ENCODE results near the gene ZNF598.

ZNF598 gene

DNA sequence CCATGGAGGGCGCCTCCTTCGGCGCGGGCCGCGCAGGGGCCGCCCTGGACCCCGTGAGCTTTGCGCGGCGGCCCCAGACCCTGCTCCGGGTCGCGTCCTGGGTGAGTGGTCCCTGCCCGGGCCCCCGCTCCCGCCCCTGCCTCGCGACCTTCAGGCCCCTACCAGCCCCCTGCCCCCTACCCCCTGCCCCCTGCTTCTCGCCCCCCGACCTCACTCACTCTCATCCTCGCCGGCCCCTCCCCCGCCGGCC lies 19.6 kb downstream of the ZNF598 start:
- no peak for DNase-seq

DNA sequence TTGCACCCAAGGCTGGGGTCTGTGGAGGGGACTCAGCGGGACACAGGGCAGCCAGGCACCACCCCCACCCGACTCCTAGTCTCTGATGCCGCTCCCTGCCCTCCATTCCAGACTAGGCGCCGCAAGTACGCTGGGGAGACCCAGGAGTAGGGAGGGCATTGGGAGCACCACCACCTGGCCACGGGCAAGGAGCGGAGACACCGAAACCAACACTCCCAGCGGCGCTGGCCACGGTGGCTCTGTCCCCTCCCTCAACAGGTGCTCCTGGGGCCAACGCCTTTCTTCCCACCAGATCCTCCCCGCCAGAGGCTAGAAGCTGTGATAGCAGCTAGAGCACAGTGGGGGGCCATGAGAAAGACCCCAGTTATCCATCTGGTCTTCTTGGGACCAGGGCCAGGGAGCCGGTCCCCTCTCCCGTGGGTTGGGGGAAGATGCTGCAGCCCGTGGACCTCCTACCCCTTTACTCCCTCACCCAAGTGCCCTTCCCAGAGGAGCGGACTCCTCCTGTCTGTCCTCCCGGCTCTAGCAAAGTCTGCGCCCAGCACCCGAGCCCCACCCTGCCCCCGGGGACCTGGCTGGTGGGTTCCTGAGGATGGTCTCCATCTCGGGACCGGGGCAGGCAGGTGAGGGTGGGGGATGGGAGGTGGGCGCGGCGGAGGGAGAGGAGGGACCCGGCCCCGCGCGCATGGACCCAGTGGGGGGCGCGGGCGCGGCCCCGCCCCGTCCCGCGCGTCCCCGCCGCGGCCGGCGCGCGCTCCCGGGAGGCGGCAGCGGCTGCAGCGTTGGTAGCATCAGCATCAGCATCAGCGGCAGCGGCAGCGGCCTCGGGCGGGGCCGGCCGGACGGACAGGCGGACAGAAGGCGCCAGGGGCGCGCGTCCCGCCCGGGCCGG lies 20.2 kb downstream of the ZNF598 start, which contains the start of gene SYNGR3:
SYNGR3 (plus strand) TSS at position 762 of the 892 bp plus-strand sequence. CDS start 133 bp downstream, outside the sequence.
- no peak for DNase-seq

DNA sequence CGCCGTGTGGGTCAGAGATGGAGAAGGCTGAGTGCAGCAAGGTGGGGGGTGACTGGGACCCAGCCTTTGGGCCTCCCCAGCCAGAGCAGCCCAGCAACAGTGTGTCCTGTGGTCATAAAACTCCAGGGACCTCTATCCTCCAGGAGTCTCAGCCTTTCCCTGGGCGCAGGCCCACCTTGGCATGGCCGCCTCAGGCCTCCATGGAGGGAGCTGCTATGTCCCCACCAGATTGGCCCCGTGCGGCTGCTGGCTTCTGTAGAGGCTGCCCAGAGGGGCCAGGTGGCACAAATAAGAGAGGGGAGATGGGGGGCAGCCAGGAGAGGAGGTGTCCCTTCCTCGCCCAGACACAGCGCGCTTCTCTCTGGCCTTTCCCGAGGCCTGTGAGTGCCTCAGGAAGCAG lies 22.4 kb downstream of the ZNF598 start:
- DNase-seq = no peak

DNA sequence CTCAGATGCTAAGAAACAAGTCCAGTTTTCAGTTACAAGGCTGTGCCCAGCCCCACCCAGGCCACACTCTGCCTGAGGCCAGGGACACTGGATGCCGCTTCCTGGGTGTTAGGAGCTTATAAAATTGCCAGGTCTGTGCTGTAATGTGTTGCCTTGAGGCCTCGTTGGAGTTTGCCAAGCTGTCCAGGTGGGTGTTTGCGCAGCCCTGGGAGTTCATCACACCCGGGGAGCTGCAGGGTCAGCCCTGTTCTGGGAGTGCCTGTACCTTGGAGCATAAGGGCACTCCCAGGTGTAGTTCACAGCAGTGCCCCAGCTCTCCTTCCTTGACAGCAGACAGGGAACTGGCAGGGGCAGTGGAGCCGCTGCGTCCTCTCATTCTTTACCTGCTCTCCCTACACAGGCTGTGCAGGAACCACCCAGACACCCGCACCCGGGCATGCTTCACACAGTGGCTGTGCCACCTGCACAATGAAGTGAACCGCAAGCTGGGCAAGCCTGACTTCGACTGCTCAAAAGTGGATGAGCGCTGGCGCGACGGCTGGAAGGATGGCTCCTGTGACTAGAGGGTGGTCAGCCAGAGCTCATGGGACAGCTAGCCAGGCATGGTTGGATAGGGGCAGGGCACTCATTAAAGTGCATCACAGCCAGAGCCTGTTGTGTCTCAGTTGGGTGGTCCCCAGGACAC lies 24.0 kb downstream of the ZNF598 start:
- DNase-seq = no peak

DNA sequence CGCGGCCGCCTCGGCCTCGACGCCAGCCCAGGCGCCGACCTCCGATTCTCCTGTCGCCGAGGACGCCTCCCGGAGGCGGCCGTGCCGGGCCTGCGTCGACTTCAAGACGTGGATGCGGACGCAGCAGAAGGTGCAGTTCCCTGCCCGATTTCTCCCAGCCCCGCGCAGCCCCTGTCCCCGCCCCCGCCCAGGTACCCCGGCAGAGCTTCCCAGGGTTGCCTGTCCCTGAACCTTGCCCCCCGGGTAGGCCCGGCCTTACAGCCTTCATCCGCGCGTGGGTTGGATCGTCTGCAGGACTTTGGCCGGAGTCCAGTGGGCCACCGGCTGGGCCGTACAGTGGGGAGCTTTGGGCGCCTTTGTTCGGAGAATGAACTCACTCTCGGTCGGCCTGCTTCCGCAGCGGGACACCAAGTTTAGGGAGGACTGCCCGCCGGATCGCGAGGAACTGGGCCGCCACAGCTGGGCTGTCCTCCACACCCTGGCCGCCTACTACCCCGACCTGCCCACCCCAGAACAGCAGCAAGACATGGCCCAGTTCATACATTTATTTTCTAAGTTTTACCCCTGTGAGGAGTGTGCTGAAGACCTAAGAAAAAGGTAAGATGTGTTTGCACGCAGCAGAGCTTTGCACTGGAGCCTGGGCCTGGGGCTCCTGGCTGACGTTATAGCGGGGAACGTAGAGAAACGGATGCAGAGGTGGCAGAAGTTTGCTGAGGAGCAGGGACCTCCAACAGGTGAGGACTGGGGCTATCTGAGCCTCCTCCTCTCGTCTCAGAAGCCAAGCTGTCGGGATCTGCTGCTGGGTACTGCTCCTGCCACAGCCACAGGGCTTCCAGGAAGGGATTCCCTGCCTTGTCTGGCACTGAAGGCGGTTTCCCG lies 25.0 kb downstream of the ZNF598 start:
- DNase-seq = no peak

DNA sequence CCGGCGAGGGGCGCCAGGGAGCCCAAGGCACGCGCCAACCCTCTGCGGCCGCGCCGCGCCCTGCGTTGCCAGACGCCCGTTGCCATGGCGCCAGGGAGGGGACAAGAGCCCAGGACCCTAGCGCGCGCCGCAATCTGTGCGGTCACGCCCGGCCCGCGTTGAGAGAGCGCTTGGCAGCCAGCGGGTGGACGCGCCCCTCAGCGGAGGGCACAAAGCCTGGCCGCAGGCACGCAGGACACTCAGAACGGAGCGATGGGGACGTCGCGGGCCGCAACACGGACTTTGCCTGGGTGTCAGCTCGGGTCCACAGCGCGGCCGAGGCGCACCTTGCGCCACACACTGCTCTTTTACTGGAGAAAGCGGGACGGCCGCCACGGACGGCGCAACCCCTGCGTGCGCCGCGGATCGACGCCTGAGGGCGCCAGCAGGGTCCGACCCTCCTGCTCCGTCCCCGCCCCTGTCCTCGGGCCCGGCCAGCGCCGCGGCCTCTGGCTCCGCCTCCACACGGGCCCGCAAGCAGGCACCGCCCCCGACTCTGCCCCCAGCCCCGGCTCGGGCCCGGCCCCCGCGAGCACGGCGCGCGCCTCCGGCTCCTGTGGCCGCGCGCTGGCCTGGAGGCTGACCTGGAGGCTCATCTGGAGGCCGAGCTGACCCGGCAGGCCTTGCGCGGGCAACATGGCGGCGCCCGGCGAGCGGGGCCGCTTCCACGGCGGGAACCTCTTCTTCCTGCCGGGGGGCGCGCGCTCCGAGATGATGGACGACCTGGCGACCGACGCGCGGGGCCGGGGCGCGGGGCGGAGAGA lies 25.9 kb downstream of the ZNF598 start, which contains the start of gene GFER:
GFER (plus strand) TSS at position 650 of the 803 bp plus-strand sequence; CDS start at position 676, 26 bp downstream.
- DNase-seq = peak; percentile 18

DNA sequence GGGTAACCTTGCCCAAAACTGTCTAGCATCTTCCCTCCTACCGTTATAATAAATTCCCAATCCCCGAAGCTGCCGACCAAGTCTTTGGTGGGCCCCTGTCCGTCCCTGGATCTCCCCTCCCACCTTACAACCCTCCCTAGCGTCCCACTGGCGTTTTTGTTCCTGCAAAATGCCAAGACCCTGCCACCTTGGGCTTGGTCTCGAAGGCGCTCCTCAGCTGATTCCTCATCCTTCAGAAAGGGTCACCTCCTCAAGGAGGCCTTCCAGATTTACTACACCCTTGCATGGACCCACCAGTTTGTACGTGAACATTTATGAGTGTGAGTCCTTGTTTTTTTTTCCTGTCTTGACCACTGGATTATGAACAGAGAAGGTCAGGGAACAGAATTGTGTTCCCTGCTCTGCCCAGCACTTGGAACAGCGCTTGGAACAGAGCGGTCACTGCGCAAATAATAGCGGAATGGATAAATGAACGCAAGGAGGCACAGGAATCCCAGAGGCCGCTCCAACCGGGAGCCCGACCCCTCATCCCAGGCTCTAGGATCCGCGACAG lies 26.6 kb downstream of the ZNF598 start:
- DNase-seq = no peak

DNA sequence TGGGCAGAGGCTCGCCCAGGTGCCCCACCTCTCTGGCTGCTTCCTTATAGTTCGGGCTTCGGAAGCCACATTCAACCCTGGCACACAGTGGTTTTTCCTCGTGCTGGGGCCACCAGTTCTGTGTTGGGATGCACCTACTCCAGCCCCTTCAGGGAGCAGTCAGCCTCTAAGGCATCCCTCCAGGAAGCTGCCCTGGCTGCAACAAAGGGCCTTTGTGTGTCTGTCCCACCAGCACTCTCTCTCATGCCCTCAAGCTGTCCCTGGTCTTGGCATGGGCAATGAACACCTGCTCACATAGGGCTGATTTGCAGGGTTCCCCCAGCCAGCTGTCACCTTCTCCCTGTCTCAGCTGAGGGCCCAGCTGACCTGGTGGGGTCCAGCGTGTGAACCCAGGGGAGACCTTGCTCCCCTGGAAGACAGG lies 27.6 kb downstream of the ZNF598 start:
- DNase-seq = no peak

DNA sequence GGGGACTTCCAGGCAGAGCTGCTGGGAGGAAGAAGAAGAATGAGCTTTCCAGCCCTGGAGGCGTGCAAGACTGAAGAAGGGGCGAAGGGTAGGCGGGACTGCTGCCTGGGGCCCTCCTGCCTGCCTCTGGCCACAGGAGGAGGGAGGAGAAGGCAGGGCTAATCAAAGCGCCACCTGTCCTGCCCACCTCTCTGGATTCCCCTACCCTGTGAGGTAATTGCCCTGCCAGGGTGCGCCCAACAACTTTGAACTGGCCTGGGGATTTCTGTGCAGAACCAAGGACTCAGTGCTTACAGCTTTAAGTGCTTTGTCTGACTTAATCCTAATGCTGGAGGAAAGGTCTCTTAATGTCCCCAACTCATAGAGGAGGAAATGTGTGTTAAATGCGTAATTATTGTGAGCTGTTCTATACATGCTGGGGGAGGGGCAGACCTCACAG lies 28.2 kb downstream of the ZNF598 start, which contains the start of gene NOXO1:
NOXO1 (minus strand) TSS at position 72 of the 439 bp plus-strand sequence. CDS start 290 bp downstream, outside the sequence.
- DNase-seq = no peak

DNA sequence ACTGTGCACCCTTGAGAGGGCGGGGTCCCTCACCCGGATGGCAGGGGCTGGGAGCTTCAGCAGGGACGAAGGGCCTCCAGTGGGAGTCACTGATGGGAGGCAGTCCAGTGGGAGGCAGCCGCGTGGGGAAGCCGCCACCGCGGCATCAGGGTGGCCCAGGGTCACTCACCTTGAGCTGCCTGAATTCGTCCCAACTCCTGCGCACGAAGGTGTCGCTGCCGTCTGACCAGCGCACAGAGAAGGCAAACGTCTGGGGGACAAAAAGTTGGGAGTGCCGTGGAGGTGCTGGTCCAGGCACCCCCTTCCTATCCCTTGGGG lies 28.9 kb downstream of the ZNF598 start:
- no peak for DNase-seq

DNA sequence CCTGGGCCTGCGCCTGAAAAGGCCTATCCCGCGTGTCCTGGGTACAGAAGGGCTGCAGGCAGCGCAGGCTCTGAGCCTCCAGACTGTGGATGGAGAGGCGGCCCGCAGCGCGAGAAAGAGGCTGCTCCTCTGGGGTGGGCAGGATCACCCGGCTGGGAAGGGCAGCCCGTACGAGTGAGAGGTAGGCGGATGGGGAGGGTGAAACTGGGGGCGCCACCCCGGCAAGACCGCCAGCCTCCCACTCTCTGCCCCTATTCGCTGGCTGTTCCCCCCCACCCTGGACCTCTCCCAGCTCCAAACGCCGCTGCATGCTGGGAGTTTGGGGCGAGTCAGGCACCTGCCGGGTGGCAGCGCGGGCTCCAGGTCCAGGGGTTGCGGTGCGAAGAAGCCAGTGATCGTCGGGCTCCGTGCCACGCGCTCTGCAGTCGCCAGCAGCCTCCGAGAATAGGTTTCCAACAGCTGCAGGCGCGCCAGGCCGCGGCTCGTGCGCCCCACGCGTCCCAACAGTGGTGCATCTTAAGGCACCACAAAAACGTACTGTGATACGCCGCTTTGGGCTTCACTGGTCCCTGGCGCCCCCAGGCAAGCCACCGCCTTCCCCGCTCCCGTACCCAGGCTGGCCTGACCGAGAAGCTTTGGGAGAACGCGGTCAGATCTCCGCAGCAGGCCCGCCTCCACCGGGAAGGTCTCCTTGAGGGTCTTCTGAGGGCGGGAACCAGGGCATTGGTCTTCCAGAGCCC lies 29.4 kb downstream of the ZNF598 start:
- no peak for DNase-seq

DNA sequence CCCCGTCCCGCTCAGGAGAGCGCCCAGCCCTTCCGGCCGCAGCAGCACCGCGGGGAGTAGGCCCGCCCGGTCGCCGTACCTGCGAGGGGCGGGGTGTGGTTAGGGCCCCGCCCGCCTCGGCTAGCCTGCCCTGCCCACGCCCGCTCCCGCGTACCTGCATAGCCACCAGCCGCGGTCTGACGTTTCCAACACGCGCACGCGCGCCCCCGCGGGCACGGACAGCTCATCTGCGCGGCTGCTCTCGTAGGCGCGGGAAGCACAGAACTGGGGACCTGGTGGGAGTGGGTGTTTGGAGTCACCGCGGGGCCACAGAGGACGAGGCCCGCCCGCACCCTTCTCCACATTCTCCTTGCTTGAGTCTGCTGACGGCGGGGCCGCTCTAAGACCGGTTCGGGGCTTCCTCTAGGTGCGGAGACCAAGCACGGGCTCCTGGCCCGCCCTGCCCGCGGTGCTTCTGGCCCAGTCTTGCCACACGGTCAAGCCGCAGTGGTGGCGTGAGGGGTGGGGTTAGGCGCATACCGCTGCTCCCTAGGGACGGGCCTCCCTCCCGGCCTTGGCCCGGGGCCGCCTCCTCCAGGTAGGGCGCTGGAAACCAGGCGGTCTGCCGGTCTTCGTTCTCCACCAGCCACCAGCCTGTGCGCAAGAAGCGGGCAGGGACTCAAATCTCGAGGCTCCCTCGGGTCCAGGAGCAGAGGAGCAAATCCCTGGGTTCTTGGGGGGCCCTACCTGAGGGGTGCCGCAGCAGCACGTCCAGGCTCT lies 30.2 kb downstream of the ZNF598 start:
- no peak for DNase-seq

DNA sequence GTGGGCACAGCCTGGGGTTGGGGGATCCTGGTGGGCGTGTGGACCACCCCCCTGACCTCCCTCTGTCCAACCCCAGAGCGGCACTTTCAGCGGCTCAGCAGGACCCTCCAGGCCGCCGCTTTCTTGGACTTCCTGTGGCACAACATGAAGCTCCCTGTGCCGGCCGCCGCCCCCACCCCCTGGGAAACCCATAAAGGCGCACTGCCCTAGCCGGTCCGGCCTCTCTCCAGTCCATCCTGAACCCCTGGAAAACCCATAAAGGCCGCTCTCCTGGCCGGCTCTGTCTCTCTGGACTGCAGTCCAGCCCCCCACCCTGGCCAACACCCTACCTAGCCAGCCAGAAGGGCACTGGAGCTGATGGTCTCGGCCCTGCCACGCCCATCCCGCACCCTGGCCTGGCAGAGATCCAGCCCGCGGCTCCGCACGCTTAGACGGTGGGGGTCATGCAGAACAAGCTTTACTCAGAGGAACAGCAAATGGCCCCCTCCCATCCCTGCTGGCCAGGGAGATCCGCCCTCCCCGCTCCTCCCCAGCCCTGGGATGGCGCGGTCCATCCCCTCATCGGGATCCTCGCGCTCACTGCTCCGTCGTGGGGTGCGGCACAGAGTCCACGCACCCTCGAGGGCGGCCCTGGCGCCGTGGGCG lies 31.0 kb downstream of the ZNF598 start:
- DNase-seq = no peak

DNA sequence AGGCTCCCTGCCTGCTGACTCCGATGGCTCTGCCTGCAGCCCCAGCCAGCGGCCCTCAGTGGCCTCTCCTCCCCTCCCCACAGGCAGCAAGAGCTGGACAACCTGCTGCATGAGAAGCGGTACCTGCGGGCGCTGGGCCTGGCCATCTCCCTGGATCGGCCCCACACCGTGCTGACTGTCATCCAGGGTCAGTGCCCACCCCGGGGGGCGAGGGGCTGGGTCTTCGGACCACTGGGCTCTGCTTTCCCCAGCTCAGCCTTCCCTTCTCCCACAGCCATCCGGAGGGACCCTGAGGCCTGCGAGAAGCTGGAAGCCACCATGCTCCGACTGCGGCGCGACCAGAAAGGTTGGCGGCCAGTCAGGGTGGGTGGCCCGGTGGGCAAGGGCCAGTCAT lies 31.7 kb downstream of the ZNF598 start:
- no peak for DNase-seq

DNA sequence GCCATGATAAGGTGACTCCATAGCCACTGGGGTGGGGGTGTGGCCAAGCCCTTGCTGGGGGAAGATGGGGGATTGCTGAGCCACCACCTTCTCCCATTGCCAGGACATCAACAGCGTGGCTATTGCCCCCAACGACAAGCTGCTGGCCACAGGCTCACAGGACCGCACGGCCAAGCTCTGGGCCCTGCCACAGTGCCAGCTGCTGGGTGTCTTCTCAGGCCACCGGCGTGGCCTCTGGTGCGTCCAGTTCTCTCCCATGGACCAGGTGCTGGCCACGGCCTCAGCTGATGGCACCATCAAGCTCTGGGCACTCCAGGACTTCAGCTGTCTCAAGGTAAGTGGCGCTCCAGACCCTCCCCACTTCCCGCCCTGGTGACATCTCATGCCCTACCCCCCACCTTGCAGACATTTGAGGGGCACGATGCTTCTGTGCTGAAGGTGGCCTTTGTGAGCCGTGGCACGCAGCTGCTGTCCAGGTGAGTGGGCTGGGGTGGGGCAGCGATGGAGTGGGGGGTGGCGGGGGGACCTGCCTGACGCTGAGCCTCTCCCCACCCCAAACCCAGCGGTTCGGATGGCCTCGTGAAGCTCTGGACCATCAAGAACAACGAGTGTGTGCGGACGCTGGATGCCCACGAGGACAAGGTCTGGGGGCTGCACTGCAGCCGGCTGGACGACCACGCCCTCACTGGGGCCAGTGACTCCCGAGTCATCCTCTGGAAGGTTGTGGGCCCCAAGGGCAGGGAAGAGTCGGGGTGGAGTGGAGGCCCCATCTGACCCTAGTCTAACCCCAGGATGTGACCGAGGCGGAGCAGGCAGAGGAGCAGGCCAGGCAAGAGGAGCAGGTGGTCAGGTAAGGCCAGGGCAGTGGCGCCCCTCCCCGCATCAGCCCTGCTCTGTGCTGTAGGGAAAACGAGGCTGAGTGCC lies 32.4 kb downstream of the ZNF598 start:
- DNase-seq = no peak

DNA sequence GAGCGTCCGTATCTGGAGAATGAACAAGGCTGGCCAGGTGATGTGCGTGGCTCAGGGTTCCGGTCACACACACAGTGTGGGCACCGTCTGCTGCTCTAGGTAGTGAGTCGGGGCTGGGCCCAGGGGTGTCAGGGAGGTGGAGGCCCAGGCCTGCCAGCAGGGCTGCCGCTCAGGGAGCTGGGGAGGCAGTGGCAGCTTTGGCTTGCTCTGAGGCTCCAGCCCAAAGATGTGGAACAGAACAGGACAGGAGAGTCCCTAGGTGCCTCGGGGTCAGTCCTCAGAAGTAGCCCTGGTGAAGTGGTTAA lies 33.5 kb downstream of the ZNF598 start:
- no peak for DNase-seq

DNA sequence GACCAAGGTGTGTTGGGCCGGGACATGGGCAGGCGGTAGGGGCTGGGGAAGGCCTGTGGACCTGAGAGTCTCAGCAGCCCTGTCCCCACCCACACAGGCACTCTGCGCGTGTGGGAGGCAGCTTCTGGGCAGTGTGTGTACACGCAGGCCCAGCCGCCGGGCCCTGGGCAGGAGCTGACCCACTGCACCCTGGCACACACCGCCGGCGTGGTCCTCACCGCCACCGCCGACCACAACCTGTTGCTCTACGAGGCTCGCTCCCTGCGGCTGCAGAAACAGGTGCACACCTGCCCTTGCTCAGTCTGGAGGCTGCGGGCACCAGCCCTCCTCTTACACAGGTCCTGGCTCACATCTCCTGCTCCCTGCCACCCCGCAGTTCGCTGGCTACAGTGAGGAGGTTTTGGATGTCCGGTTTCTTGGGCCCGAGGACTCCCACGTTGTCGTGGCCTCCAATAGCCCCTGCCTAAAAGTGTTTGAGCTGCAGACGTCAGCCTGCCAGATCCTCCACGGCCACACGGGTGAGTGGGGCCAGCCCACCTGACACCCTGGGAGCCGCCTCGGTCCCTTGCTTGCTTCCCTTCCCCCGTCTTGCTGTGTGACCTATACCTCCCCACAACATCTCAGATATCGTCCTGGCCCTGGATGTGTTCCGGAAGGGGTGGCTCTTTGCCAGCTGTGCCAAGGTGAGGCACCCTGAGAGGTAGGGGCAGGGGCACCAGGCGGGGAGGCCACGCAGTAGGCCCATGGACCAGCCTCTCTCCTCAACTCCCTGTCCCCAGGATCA lies 34.0 kb downstream of the ZNF598 start:
- DNase-seq = no peak
